Measurements from ENCODE around the gene IL1RL2.

The IL1RL2 gene

DNA sequence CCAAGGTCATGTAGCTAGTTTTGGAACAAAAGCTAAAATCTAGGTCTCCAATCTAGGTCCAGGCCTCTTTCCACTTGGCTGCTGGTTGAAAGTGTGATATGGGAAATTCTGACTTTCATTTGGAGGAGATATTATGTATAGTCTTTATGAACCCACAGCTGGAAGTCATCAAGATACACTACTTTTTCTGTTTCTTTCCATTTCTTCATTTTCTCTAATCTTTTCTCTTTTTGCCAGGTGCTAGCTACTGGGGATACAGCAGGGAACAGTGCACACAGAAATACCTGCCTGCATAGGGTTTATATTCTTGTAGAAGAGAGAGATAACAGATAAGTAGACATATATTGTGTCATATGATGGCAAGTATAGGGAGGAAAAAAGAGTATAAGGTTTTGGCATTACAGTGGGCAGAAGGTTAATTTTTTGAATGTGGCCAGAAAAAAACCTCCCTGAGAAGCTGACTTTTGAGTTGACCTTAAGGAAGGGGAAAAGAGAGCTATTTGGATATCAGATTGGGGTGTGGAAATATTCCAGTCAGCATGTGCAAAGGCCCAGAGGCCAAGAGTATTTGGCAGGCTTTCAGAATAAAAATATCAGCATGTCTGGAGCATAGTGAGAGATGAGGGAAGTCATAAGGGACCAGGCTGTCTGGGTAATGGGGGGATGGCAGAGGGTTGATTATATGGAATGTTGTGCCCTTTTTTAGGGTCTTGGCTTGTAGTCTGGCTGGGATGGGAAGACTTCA is 28.6 kb upstream of the IL1RL2 start:
- no peak for DNase-seq (ENCODE audit: low spot score)

GRCh38 chr2:102159295-102159694 is 27.5 kb upstream of the IL1RL2 start:
- no peak for DNase-seq (ENCODE audit: low spot score)

DNA sequence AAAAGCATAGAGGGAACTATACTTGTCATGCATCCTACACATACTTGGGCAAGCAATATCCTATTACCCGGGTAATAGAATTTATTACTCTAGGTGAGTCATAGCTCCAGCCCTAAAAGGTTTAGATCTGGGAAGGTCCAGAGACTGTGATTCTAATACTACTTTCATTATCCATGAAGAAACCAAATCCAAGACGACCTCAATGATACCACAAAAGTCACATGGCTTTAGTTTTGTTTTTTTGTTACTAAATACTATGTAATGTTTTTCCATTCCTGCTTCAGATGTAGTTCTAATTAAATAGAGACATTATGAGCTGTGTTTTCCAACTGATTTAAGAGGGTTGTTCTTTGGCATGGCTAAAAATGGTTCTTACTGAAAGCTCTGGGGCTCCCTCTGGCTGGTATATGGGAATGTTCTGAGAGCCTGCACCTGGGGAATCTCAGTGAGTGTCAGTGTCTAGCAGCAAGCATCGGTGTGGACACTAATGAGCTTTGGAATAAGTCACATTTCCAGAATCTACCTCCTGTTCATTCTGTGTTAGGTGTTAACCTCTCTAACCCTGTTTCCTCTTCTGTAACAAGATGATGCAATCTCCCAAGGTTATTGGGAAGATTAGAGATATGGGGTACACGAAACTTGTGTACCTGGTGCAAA is 20.5 kb upstream of the IL1RL2 start:
- DNase-seq (ENCODE audit: low spot score) = no peak

DNA sequence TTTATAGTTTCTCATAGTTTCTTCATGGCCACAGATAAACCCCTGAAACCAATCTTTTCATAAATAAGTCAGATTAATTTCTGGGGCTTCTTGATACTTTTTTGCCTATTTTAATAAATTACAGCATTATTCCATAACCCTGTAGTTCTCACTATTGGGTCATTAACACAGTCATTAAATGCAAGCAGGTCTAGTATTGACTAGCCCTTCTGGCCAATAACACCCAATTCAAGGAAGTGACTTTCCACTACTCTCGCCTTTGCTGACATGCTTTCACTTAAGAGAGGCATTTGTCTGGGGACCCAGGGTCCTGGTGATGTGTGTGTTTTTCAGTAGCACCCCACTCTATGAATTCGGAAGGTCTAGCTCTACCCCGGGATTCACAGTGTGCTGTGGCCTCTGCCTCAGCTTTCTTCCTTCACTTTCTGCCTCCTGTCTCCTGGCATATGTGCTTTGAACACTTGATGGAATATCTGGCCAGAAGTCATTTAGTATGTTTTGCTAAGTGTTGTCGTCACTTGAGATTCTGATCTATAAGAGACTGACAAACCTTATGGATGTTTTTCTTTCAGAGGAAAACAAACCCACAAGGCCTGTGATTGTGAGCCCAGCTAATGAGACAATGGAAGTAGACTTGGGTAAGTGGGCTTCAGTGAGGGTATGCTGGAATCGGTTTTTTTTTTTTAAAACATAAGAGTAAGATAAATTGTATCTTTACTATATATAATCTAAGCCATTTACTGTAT is 18.6 kb upstream of the IL1RL2 start:
- no peak for DNase-seq (ENCODE audit: low spot score)

DNA sequence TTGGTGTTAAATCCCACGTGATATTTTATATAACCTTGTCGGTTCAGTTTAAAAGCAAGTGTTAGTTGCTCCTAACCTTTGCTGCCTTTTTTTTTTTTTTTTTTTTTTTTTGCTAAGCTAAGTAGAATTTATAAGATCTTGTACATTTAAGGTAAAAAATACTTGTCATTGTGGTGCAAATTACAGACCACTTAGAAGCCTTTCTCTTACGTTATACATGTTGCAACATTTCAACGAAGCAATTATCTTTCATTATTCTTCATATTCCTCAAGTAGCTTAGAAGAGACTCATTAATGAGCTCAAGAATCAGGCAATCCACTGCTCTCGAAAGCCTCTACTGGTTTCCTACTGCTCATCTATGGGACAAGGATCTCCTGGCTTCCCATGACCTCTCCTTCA is 14.9 kb upstream of the IL1RL2 start:
- no peak for DNase-seq (ENCODE audit: low spot score)

- DNase-seq (ENCODE audit: low spot score) = no peak
These were observed 14.1 kb upstream of the IL1RL2 start for GRCh38 chr2:102172745-102173144.

DNA sequence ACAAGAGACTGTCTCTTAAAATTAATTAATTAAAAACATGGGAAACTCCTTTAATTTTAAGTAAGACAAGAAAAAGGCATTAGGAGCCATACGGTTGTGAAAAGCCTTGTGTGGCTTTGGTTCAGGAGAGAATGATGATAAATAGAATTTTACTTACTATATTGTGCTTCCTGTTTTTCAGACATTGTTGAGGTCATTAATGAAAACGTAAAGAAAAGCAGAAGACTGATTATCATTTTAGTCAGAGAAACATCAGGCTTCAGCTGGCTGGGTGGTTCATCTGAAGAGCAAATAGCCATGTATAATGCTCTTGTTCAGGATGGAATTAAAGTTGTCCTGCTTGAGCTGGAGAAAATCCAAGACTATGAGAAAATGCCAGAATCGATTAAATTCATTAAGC is 10.7 kb upstream of the IL1RL2 start:
- DNase-seq (ENCODE audit: low spot score) = no peak

DNA sequence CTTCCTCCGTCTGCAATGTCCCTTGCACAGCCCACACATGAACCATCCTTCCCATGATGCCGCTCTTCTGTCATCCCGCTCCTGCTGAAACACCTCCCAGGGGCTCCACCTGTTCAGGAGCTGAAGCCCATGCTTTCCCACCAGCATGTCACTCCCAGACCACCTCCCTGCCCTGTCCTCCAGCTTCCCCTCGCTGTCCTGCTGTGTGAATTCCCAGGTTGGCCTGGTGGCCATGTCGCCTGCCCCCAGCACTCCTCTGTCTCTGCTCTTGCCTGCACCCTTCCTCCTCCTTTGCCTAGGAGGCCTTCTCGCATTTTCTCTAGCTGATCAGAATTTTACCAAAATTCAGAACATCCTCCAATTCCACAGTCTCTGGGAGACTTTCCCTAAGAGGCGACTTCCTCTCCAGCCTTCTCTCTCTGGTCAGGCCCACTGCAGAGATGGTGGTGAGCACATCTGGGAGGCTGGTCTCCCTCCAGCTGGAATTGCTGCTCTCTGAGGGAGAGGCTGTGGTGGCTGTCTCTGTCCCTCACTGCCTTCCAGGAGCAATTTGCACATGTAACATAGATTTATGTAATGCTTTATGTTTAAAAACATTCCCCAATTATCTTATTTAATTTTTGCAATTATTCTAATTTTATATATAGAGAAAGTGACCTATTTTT is 8.9 kb upstream of the IL1RL2 start:
- DNase-seq (ENCODE audit: low spot score) = no peak

GRCh38 chr2:102179061-102179460 is 7.8 kb upstream of the IL1RL2 start:
- DNase-seq (ENCODE audit: low spot score) = no peak

GRCh38 chr2:102179788-102180686 is 6.8 kb upstream of the IL1RL2 start:
- DNase-seq (ENCODE audit: low spot score) = no peak

GRCh38 chr2:102180687-102180999 is 6.2 kb upstream of the IL1RL2 start:
- DNase-seq (ENCODE audit: low spot score) = no peak

DNA sequence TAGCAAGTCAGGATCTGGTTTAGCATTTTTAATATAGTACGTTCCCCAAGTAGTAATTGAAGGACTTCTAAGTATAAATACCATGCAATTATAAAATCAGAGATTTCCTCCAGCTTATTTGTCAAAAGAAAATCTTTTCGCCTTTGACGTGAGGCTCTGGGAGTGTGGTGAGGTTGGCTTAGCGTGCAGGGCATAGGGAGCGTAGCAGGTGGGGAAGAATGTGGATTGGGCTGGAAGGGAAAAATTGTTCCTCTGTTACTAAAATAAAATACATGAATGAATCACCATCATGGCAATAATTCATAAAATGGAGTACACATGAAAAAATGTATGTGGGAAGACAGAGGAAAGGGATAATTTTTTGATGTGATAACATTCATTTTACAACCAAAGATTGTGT is 5.4 kb upstream of the IL1RL2 start:
- DNase-seq (ENCODE audit: low spot score) = no peak

- no peak for DNase-seq (ENCODE audit: low spot score)
These were observed 4.7 kb upstream of the IL1RL2 start for GRCh38 chr2:102181919-102182635.

- DNase-seq (ENCODE audit: low spot score) = no peak
These were observed 2.8 kb upstream of the IL1RL2 start for GRCh38 chr2:102184018-102184417.

DNA sequence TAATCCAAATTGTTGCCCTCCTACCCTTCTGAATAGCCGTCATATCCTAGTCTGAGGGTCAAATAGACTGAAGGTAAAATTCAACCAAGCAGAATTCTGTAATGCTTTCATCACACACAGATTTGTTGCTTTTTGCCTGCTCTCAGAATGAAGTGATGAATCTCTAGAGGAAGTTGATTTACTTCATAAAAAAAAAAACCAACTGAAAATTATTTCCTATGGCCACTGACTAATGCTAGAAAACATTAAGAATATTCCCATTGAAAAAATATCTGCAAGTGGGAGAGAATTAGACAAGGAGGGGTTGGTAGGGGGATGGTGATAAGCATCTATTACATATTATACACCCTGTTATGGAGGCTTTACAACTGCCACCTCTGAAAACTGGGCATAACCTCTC is 2.3 kb upstream of the IL1RL2 start:
- DNase-seq (ENCODE audit: low spot score) = no peak

DNA sequence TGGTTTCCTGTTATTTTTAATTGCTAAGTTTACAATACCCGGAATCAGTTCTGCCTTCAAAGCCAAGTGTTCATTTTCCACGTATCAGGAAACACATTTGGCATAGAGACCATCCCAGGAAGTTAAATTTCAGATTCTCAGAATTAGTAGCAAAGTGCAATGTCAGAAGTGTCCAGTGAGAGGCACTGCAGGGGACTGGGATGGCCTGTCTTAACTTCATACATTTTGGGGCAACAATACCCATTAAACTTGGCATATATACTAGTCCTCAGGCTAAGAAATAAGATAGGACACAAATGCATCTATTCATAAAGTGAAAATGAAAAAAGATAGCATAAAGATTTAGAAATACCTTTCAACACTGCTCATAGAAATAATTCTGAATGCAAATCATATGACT is 1.5 kb upstream of the IL1RL2 start:
- peak; percentile 21 for DNase-seq (ENCODE audit: low spot score)

DNA sequence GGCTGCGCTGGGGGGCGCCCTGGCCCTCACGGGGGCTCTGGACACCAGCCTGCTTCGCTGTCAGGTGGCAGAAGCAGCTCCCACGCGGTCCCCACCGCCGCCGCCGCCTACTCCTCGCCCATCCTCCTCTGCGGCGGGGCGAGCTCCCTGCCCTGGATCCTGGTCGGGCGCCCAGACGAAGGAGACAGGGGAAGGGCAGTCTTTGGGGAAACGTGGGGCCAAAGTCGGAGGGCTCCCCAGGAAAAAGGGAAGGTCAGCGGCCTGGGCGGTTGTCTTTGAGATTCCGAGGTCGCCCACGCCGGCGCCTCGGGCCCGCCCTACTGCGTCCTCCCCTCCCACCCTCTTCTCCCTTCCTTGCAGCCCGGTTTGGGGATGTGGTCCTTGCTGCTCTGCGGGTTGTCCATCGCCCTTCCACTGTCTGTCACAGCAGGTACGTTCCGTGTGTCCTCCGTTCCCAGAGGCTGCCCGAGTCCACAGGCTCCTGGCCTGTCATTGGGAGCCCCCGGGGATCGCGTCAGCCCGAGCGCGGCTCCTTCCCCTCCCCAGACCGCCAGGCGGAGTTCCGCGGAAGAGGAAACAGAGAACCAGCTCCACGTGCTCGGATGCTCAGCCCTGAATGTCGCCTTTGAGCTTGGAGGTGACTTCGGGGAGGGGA is 800 bp downstream of the IL1RL2 start:
- peak; percentile 23 for DNase-seq (ENCODE audit: low spot score)

DNA sequence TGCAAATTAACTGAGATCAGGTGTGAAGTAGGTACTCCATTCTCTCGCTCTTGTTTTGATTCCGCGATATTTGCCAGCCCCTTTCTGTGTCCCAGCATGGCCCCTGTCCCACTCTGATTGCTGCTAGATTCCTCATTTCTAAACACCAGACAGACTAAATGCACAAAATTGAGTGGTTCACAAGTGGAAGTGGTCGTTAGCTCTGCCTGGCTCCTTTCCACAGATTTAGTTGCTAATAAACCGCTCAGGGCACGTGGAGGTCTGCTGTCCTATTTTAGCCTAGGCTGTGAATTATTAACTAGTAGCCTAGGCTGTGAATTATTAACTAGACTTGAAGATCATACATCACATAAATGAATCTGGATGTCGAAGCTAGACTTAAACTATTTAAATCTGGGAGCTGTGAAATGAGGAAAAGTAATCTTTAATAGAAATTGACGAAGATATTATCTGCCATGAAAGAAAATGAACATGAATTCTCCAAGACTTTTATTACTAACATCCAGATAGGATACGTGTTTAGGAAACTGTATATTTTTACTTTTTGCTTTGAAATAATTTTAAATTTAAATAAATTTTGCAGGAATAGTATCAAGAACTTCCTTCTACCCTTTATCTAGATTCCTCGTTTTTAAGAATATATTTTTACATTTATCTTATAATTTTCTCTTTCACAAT is 3.7 kb downstream of the IL1RL2 start:
- DNase-seq (ENCODE audit: low spot score) = no peak

- no peak for DNase-seq (ENCODE audit: low spot score)
These were observed 4.7 kb downstream of the IL1RL2 start for GRCh38 chr2:102191501-102191900.

- DNase-seq (ENCODE audit: low spot score) = no peak
These were observed 6.3 kb downstream of the IL1RL2 start for GRCh38 chr2:102193074-102193473.
